GM11168 (cell line): ENCODE measurements around the gene SNRPA1.

Experiments used
- in situ Hi-C: fragments of 300-500 bp; cut with MboI; formaldehyde crosslinking; loops from one replicate; pipeline ENCODE4 v1.12.0; 2022; ENCODE audit warnings: low sequenced_read_pairs; ENCODE audit not compliant: unreplicated experiment

SNRPA1 gene

DNA sequence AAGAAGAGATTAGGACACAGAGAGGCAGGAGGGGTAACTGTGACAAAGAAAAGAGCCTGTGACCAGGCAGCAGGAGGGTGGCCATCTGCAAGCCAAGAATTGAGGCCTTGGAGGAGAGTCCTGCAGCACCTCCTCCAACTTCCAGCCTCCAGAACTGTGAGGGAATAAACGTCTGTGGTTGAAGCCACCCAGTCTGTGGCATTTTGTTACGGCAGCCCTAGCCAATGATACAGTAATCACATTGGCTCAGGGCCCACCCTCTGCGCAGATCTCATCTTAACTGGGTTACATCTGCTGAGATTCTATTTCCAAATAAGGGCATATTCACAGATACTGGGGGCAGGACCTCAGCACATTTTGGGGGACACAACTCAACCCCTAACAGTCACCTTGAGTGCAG lies 29.0 kb downstream of the SNRPA1 start:
- in situ Hi-C loops, result loop anchor here (10.0 kb wide), 1 partner anchor 361 kb away; no protein-coding TSS in a partner anchor

DNA sequence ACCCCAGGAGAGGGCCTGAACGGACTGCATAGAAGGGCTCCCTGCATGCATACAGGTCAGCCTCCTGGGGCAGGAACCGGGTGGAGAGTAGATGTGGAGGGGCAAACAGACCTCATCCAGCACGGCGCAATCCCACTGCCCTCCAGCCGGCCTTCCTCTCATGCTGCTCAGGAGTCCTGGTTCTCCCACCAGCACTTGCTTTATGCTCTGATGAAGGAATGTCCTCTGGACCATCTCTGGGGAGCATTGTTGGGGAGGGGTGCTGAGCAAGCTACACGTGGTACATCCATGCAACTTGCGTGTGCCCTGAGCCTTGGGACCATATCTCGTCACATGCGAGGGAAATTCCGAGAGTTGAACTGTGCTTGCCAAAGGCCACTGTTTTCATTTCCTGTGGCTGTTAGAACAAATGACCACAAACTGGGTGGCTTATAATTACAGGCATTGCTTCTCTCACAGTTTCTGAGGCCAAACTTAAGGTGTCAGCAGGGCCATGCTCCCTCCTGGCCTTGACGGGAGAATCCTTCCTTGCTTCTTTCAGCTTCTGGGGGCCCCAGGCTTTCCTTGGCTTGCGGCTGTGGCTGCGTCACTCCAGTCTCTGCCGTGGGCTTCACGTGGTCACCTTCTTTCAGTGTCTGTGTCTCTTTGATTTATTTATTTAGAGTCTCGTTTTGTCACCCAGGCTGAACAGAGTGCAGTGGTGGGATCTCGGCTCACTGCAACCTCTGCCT lies 30.0 kb downstream of the SNRPA1 start:
- in situ Hi-C loops, result loop anchor here (5.0 to 10.0 kb wide), 2 partner anchors 168 to 360 kb away; no protein-coding TSS in a partner anchor

DNA sequence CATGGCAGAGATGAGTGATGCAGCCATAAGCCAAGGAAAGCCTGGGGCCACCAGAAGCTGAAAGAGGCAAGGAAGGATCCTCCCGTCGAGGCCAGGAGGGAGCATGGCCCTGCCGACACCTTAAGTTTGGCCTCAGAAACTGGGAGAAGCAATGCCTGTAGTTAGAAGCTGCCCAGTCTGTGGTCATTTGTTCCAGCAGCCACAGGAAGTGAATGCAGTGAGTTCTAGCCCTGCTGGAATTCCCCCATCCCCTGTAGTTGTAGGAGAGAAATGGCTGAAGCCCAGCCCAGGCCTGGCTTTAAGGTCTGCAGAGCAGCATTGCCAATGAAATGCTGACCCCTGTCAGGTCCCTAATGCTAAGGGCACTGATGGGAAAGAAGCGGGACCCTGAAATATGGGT lies 31.0 kb downstream of the SNRPA1 start:
- in situ Hi-C loops, result loop anchor here (5.0 to 10.0 kb wide), 2 partner anchors 167 to 359 kb away; no protein-coding TSS in a partner anchor

DNA sequence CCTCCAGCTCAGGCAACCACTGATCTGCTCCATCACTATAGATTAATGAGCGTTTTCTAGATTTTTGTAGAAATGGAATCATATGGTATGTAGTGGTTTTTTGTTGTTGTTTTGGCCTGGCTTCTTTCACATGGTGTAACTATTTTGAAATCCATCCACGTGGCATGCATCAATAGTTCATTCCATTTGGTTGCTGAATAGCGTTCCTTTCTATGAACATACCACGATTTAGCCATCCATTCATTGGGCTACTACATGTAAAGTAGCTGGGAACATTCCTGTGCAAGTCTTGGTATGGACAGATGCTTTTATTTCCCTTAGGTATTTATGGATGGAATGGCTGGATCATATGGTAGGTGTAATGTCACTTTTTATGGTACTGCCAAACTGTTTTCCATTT lies 32.5 kb downstream of the SNRPA1 start:
- in situ Hi-C loops, result loop anchor here (5.0 to 10.0 kb wide), 2 partner anchors 165 to 358 kb away; no protein-coding TSS in a partner anchor

DNA sequence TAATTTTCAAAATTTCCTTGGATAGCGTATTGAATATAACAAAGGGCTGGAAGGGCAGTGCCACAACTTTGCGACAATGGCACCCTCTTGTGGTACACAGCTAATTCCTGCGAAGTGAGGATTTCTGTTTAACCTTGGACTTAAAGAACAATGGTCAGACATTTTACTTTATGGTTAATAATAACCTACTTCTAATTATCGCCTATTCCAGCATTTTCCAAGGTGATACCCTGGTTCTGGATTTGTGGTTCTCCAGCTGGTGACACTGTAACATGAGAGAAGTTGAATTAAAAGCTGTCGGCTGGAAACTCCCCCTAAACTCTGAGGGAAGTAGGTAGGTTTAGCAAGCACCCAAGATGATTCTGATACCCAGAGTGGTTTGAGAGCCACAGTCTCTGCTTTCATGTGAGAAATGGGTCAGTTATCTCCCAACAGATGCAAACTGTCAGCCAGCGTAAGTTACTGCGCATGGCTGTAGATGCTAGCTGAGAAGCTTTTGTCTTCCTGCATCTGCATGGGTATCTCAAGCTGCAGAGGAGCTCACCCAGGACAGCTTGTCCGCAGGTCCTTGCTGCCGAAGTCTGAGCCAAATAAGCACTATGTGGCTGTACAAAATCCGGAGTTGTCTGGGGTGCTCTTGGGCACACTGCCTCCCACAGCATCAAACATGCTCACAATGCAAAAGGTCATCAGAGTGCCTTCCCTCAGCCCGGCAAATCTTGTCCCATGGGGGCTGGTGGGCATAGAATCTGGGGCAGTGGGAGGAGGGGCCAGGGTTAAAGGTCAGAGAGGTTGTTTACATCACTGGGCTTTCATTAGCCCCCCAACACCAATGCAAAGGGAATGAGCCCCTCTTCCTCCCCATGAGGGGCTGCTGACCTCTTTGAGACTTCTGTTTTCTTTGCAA lies 36.6 kb downstream of the SNRPA1 start:
- in situ Hi-C loops, result no loop called here

DNA sequence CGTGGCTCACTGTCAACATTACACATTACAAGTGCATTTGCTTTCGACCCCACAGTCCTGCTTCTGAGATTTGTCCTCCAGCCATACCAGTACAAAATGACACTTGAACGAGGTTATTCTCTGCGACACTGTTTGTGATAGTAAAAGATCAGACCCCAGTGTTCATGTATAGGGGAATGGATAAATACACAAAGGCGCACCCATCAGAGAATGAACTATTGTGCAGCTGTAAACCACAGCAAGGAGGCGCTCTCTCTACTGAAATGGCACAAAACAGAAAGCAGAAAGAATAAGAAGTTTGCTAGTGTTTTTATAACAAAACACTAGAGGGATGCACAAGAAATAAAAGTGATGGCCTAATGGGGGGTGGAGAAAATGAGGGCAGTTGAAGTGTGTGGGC lies 38.3 kb downstream of the SNRPA1 start:
- in situ Hi-C loops, result no loop called here

DNA sequence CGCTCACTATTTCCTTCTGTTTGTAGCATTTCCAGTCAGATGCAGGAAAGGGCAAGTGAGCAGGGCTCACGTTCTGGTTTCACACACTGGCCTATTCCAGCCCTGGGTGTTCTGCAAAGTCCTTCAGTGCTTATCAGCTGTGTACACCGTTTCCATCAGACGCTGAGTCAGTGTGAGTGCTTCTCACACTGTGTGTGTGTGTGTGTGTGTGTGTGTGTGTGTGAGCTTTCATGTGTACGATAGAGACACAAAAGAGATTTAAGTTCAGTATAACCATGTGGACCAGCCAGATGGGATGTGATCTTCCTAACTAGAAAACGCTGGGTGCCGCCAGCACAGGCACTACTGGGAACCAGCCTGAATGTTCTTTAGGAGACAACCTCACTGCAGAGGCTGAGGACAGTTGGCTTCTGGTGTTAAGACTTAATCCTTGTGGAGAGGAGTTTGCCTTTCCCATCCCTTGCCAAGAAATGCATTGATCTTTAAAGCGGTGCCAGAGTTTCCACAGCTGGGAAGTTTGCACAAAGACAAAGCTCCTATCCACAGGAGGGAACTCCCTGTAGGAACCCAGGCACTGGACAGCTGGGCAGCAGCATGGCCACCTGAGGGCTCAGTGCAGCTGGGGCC lies 39.3 kb downstream of the SNRPA1 start:
- in situ Hi-C loops, result no loop called here

DNA sequence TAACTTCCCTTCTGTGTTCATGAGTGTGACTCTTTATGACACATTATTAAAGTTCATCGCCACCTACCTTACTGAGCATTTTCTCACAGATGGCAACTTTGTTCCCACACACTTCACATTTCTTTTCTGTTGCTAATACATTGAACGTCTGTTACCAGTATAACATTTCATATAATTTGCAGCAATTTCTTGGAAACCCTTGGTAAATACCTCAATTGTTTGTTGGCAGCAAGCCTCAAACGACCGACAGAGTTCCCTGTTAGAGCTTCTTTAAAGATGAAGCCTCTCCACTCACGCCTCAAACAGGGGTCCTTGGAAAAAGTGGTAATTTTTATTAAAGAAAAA lies 40.0 kb downstream of the SNRPA1 start:
- in situ Hi-C loops, result no loop called here

DNA sequence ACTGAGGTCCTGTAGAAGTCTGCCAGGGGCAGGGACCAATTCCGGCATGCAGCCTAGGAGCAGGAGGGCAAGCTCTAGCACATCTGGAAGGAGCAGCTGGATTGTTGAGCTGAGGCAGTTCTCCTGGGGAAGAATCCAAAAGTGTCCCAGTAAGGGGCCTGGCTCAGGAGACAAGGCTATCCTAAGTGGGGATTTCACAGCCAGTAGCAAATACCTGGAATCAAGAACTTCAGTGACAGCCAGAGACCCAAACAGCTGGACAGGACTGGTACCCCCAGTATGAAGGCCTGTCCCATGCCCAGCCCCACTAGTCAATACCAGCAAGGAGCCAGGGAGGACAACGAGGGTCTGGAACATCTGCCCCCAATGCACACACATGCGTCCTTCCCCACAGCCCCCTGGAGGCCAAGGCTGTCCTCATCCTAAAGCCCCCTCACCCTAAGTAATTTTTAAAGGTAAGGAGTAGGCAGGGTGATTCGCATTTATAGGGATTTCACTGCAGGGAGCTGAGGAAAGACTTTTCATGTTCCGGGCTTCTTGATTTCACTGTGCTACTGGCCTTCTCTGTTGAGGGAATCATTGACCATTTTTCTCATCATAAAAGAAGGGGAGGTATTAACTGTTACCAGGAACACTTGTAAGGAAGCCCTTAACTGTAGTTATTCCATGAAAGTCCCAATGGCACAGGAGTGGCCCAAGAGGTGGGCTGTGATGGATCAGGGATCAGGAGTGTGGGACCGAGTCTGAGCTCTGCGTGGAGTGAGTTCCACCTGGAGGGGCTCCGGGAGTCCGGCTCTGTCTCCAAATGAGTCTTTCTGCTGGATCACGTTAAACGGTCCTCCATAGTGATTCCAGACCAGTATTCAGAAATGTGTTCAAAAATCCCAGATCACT lies 40.6 kb downstream of the SNRPA1 start:
- in situ Hi-C loops, result no loop called here

DNA sequence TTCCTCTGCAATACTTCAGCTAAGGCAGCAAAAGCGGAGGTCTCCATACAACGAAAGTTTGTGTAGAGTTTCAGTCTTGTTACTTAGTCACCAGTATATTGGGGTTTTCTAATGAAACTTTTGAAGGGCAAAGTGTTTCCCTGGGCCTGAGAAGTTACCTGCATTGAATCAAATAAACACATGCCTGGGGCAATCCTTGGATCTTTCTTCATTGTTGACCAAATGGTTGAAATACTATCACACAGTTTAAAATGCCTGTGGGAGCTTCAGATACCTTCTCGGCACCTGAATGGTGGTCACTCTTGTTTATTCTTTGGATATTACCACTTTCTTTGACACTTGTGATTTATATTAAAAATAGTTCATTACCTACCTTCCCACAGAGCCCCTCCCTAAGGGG lies 42.2 kb downstream of the SNRPA1 start:
- in situ Hi-C loops, result no loop called here

DNA sequence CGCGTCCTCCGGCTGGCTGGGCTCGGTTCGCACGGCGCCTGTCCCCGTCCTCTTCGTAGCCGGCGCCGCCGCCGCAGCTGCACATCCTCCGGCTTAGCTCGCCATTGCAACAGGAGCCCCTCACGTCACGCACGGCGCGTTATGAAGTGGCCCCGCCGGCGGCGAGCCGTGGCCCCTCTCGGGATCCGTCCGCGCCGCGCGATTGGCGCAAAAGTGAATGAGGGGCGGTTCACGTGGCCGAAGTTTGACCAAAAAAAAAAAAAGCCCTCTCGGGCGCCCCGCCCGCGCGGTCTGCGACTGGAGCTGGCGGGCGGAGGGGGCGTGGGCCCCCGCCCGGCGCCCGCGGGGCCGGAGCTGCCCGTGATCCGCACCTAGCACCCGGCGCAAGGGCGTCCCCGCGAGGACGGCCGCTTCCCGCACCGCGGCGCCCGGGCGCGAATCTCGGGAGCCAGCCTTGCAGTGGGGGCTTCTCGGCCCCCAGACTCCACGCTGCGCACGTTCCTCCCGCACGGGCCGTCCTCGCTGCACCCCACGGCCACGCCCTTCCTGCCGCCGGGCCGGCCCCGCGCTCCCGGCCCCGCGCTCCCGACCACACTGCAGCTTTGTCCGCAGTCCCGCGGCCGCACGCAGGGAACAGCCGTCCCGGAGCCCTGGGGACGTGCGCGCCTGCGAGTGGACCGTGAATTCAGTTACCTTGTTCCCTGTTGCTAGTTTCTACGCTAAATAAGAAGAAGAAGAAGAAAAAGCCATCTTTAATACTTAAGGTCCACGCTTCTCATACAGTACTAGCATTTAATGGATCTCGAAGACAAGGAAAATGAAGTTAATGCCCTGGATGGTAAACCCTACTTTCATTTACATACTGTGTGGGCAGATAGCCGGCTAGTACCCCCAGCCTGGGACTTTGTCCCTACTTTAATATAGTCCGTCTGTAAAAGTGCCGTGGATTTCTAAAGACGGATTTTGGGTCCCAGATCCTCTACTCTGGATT lies 42.9 kb downstream of the SNRPA1 start, which contains the start of gene CHSY1:
Gene CHSY1, minus strand, starts transcription at position 219 of the 991 bp plus-strand sequence. CDS start 592 bp downstream, outside the sequence.
- in situ Hi-C loops, result no loop called here

DNA sequence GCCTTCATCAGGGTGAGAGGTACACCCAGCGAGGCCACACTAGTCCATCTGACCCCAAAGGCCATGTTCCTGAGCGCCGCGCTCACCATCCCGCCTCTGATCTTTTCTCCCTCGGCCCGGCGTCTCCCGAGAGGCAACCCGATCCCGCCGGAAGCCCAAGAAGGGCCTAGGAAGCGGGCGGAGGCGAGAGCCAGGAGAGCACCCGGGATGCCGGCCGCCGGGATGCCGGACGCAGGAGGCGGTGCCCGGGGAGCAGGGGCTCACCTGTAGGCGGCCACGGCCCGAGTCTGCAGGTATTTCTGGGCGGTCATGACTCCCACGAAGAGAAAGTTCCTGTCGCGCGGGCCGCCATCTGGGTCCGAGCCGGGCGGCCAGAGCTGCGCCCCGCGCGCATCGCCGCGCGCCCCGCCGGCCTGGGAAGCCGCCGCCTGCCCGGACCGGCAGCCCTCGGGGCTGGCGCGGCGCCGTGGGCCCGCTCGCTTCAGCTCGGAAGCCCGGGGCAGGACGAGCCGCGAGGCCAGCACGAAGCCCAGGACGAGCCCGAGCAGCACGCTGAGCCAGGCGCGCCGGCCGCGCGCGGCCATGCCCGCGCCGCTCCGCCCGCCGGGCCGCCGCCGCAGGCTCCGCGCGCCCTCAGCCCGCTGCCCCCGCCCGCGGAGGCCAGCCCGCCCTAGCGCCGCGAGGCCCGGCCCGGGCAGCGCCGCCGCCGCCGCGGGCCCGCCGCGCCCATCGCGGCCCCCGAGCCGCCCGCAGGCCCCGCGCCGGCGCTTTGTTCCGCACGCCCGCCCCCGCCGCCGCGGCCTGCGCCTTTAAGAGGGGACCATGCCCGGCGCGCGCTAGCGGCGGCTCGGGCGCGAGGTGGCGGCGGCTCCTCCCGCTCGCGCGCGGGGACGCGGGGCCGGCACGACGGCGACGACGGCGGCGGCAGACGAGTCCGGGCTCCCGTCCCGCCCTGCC lies 43.9 kb downstream of the SNRPA1 start:
- in situ Hi-C loops, result no loop called here

DNA sequence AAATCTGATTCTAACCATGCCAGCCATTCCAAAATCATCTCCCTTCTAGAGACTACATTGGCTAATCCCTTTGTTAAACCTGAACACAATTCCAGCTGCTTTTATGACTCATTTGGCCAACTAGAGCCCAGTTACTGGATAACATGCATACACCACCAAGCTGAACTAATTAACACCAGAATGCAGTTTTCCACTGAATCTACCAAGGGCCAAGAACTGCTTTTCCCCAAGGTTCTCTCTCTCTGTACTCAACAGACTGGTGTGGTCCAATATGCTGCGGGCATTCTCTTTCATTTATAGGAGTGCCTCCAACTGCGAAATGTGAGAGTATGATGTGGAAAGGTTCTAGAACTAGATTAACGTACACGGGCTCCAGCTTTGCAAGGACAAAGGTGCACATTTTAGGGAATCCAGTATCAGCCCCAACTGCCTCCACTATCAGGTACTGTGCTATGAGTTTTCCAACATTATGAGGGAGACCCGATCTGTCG lies 44.7 kb downstream of the SNRPA1 start:
- in situ Hi-C loops, result no loop called here

DNA sequence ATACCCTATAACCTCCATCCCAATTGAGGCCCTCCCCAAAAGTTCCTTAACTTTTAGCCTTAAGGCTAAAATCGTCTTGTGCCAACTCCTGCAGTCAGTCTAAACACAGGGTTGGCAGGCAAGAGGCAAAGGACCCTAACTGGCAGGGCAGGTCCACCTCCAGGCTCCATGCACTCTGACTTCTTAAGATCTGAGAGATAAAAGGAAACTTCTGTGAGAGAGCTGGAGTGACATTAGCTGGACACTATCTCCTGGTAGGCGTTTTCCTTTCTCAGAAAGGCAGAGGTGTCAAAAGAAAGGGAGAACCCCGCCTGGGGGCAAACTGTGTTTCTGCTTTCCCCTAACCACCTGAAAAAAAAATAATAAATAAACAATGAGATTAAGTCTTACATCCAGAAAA lies 46.8 kb downstream of the SNRPA1 start:
- in situ Hi-C loops, result loop anchor here (5.0 kb wide), 1 partner anchor 51 kb away; no protein-coding TSS in a partner anchor

DNA sequence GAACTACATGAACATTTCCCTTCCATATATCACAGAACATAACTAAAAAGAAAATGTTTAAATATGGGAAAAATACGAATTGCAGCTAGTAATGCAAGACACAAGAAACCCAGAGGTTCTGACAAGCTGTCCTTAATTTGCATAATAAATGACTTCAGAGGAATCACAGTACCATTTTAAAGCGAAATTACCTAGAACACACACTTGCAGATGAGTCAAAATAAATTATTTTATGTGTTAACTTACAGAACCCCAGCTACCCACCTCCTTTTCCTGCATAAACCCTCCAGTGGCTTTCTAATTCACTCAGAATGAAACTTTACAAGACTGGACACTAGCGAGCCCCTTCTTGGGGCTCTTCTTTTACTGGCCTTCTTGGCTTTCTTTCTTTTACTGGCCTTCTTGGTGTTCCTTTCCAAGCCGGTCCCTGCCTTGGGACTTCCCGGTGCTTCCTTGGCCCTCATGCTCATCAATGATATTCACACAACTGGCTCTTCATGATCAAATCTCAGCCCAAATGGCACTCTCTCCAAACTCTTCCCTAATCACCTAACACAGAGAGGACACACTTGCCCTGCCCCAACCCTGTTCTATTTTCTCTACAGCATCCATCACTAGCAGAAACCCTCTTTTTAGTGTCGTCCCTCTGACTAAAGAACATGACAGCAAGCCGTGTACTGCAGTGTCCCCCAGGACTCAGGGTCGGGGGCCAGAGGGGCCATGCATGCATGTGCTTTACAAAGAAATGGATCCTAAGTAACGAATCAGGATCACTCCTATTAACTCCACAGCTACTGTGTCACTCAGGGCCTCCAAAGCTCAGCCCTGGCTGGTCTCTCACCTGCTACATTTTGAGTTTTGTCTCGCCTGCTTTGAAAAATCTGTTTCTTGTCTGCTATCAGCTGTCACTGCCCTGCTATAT lies 48.0 kb downstream of the SNRPA1 start:
- in situ Hi-C loops, result loop anchor here (5.0 kb wide), 1 partner anchor 50 kb away; no protein-coding TSS in a partner anchor

DNA sequence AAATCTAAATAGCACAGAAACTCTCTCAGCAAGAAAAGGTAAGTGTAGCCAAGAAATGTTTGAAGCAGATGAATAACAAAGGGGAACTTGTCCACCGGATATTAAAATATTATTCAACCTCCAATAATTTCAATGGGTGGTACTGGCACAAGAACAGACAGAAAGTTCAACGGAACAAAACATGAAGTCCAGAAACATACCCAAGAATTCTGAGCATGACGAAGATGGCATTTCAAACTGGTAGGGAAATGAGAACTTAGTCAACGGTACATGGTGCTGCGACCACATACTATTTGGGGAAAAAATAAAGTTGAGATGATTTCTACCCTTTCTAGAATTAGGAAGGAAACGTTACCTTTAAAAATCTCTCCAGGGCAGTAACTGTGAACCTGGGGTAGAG lies 48.7 kb downstream of the SNRPA1 start:
- in situ Hi-C loops, result loop anchor here (5.0 kb wide), 1 partner anchor 49 kb away; no protein-coding TSS in a partner anchor
